Activated naive CD8-positive, alpha-beta T cell (primary cell): ENCODE measurements around the gene GTF2A2.
"Not testable (repeated sequence)": the region's sequence is repeated elsewhere in the genome, so short reads cannot be mapped to it uniquely, and the experiment has no call there.

ENCODE experiments used
- H3K27ac Mint-ChIP-seq: one replicate; pipeline ENCODE4 v1.8.0; 2021; ENCODE audit warnings: mixed read lengths
- H3K27me3 Mint-ChIP-seq: one replicate; pipeline ENCODE4 v1.8.0; 2021; ENCODE audit warnings: mixed read lengths
- H3K36me3 Mint-ChIP-seq: one replicate; pipeline ENCODE4 v1.8.0; 2021; ENCODE audit warnings: mixed read lengths
- H3K4me1 Mint-ChIP-seq: one replicate; pipeline ENCODE4 v1.8.0; 2021; ENCODE audit warnings: low read depth, mixed read lengths
- H3K4me3 Mint-ChIP-seq: one replicate; pipeline ENCODE4 v1.8.0; 2021; ENCODE audit warnings: mild to moderate bottlenecking, mixed read lengths
- H3K9me3 Mint-ChIP-seq: one replicate; pipeline ENCODE4 v1.8.0; 2021; ENCODE audit warnings: low read depth, mixed read lengths

GTF2A2 gene

GRCh38 chr15:59685737-59686297 is 28.5 kb upstream of the GTF2A2 start:
- Mint-ChIP-seq H3K4me1 (peaks cover 55% of the 10 kb centered on the region), H3K36me3 (peaks cover 5% of the 10 kb centered on the region), H3K27ac (peak overlapping the region; percentile 86)

GRCh38 chr15:59680870-59681269 is 23.6 kb upstream of the GTF2A2 start:
- H3K36me3 Mint-ChIP-seq, result peaks cover 2% of the 10 kb centered on the region
- no peaks in the 10 kb centered on the region for H3K9me3 Mint-ChIP-seq
- H3K27ac Mint-ChIP-seq, result no peak overlapping the region
- peaks cover 30% of the 10 kb centered on the region for H3K4me1 Mint-ChIP-seq
- no peaks in the 10 kb centered on the region for H3K27me3 Mint-ChIP-seq
- H3K4me3 Mint-ChIP-seq, result no peak overlapping the region

More at GRCh38 chr15:59685737-59686297, 28.5 kb upstream of the GTF2A2 start:
- Mint-ChIP-seq H3K9me3 (no peaks in the 10 kb centered on the region), H3K4me3 (peak overlapping the region; percentile 63), H3K27me3 (no peaks in the 10 kb centered on the region)

GRCh38 chr15:59680346-59680745 is 23.0 kb upstream of the GTF2A2 start:
- no peaks in the 10 kb centered on the region for H3K36me3 Mint-ChIP-seq
- peaks cover 25% of the 10 kb centered on the region for H3K4me1 Mint-ChIP-seq
- H3K4me3 Mint-ChIP-seq, result no peak overlapping the region
- H3K27ac Mint-ChIP-seq, result no peak overlapping the region
- no peaks in the 10 kb centered on the region for H3K9me3 Mint-ChIP-seq
- no peaks in the 10 kb centered on the region for H3K27me3 Mint-ChIP-seq

GRCh38 chr15:59678620-59679019 is 21.3 kb upstream of the GTF2A2 start:
- no peaks in the 10 kb centered on the region for H3K36me3 Mint-ChIP-seq
- H3K27me3 Mint-ChIP-seq, result no peaks in the 10 kb centered on the region
- no peak overlapping the region for H3K27ac Mint-ChIP-seq
- peaks cover 11% of the 10 kb centered on the region for H3K4me1 Mint-ChIP-seq
- H3K4me3 Mint-ChIP-seq, result no peak overlapping the region
- no peaks in the 10 kb centered on the region for H3K9me3 Mint-ChIP-seq

- Mint-ChIP-seq H3K4me1 (peaks cover 9% of the 10 kb centered on the region), H3K27ac (no peak overlapping the region), H3K27me3 (no peaks in the 10 kb centered on the region), H3K4me3 (no peak overlapping the region), H3K36me3 (no peaks in the 10 kb centered on the region), H3K9me3 (no peaks in the 10 kb centered on the region)
Observed at GRCh38 chr15:59678172-59678571, 20.9 kb upstream of the GTF2A2 start.

GRCh38 chr15:59676565-59676964 is 19.2 kb upstream of the GTF2A2 start:
- no peaks in the 10 kb centered on the region for H3K9me3 Mint-ChIP-seq
- no peak overlapping the region for H3K27ac Mint-ChIP-seq
- H3K36me3 Mint-ChIP-seq, result no peaks in the 10 kb centered on the region
- H3K4me1 Mint-ChIP-seq, result peaks cover 4% of the 10 kb centered on the region
- H3K27me3 Mint-ChIP-seq, result no peaks in the 10 kb centered on the region
- H3K4me3 Mint-ChIP-seq, result no peak overlapping the region

GRCh38 chr15:59674361-59674877 is 17.1 kb upstream of the GTF2A2 start:
- peaks cover 4% of the 10 kb centered on the region for H3K4me1 Mint-ChIP-seq
- no peaks in the 10 kb centered on the region for H3K36me3 Mint-ChIP-seq
- no peak overlapping the region for H3K27ac Mint-ChIP-seq
- H3K27me3 Mint-ChIP-seq, result no peaks in the 10 kb centered on the region
- no peaks in the 10 kb centered on the region for H3K9me3 Mint-ChIP-seq
- H3K4me3 Mint-ChIP-seq, result no peak overlapping the region

- Mint-ChIP-seq H3K27ac (no peak overlapping the region), H3K4me3 (no peak overlapping the region), H3K36me3 (peaks cover 3% of the 10 kb centered on the region), H3K9me3 (no peaks in the 10 kb centered on the region), H3K4me1 (no peaks in the 10 kb centered on the region), H3K27me3 (no peaks in the 10 kb centered on the region)
Observed at GRCh38 chr15:59668556-59668955, 11.2 kb upstream of the GTF2A2 start.

- Mint-ChIP-seq H3K27ac (no peak overlapping the region), H3K9me3 (no peaks in the 10 kb centered on the region), H3K4me1 (peaks cover 6% of the 10 kb centered on the region), H3K27me3 (no peaks in the 10 kb centered on the region), H3K4me3 (no peak overlapping the region), H3K36me3 (peaks cover 6% of the 10 kb centered on the region)
Observed at GRCh38 chr15:59662260-59662659, 4.9 kb upstream of the GTF2A2 start.

GRCh38 chr15:59659366-59659765 is 2.1 kb upstream of the GTF2A2 start:
- Mint-ChIP-seq H3K4me1 (peaks cover 6% of the 10 kb centered on the region), H3K36me3 (peaks cover 3% of the 10 kb centered on the region), H3K27ac (no peak overlapping the region), H3K4me3 (peak overlapping the region; percentile 20), H3K9me3 (no peaks in the 10 kb centered on the region), H3K27me3 (no peaks in the 10 kb centered on the region)

GRCh38 chr15:59657635-59658125 is 365 bp upstream of the GTF2A2 start:
- Mint-ChIP-seq H3K4me1 (peaks cover 11% of the 10 kb centered on the region), H3K9me3 (no peaks in the 10 kb centered on the region), H3K27me3 (no peaks in the 10 kb centered on the region), H3K27ac (peak overlapping the region; percentile 78), H3K36me3 (peaks cover 3% of the 10 kb centered on the region), H3K4me3 (no peak overlapping the region)

GRCh38 chr15:59654046-59654445 is 3.3 kb downstream of the GTF2A2 start:
- no peak overlapping the region for H3K4me3 Mint-ChIP-seq
- H3K27me3 Mint-ChIP-seq, result no peaks in the 10 kb centered on the region
- no peaks in the 10 kb centered on the region for H3K9me3 Mint-ChIP-seq
- no peak overlapping the region for H3K27ac Mint-ChIP-seq
- H3K4me1 Mint-ChIP-seq, result peaks cover 18% of the 10 kb centered on the region
- peaks cover 3% of the 10 kb centered on the region for H3K36me3 Mint-ChIP-seq

GRCh38 chr15:59649603-59650002 is 7.7 kb downstream of the GTF2A2 start:
- H3K9me3 Mint-ChIP-seq, result no peaks in the 10 kb centered on the region
- H3K27ac Mint-ChIP-seq, result no peak overlapping the region
- H3K4me3 Mint-ChIP-seq, result no peak overlapping the region
- H3K4me1 Mint-ChIP-seq, result peaks cover 17% of the 10 kb centered on the region
- no peaks in the 10 kb centered on the region for H3K27me3 Mint-ChIP-seq
- peaks cover 5% of the 10 kb centered on the region for H3K36me3 Mint-ChIP-seq

- Mint-ChIP-seq H3K9me3 (no peaks in the 10 kb centered on the region), H3K36me3 (peaks cover 5% of the 10 kb centered on the region), H3K4me3 (no peak overlapping the region), H3K4me1 (peaks cover 13% of the 10 kb centered on the region), H3K27me3 (no peaks in the 10 kb centered on the region), H3K27ac (peak overlapping the region; percentile 28)
Observed at GRCh38 chr15:59647085-59647484, 10.2 kb downstream of the GTF2A2 start.

- Mint-ChIP-seq H3K36me3 (peaks cover 5% of the 10 kb centered on the region), H3K27ac (no peak overlapping the region), H3K4me3 (no peak overlapping the region), H3K27me3 (no peaks in the 10 kb centered on the region), H3K9me3 (no peaks in the 10 kb centered on the region), H3K4me1 (peaks cover 13% of the 10 kb centered on the region)
Observed at GRCh38 chr15:59646277-59646676, 11.0 kb downstream of the GTF2A2 start.

GRCh38 chr15:59645812-59646211 is 11.5 kb downstream of the GTF2A2 start:
- not testable (repeated sequence) for H3K9me3 Mint-ChIP-seq, H3K4me3 Mint-ChIP-seq, H3K27me3 Mint-ChIP-seq, H3K36me3 Mint-ChIP-seq, H3K27ac Mint-ChIP-seq
- H3K4me1 Mint-ChIP-seq, result peaks cover 12% of the 10 kb centered on the region
